RWPE2 (cell line): Measurements from ENCODE around the gene ABCB10.

Experiments
- ATAC-seq: fragments of 200-7000 bp; cut with Tn5 transposase; 3 replicates; pipeline ENCODE4 v1.9.1; 2021; ENCODE audit warnings: low read depth
- DNase-seq: peaks from one replicate; pipeline ENCODE4 v3.0.0-alpha.2; 2020; ENCODE audit warnings: low spot score
- H3K27ac ChIP-seq: fragments of 450-650 bp; 2 replicates; pipeline ENCODE4 v1.5.1; 2017; ENCODE audit warnings: mild to moderate bottlenecking; ENCODE audit not compliant: poor library complexity, severe bottlenecking
- H3K27me3 ChIP-seq: fragments of 250-450 bp; sonication (Bioruptor Pico); 2 replicates; pipeline ENCODE4 v1.5.1; 2021; ENCODE audit warnings: mild to moderate bottlenecking, moderate library complexity; ENCODE audit not compliant: insufficient read depth, poor library complexity, severe bottlenecking
- H3K36me3 ChIP-seq: fragments of 250-450 bp; sonication (Bioruptor Pico); 2 replicates; pipeline ENCODE4 v1.5.1; 2020; ENCODE audit warnings: low read depth, mild to moderate bottlenecking, moderate library complexity
- H3K4me1 ChIP-seq: fragments of 250-450 bp; sonication (Bioruptor Pico); 2 replicates; pipeline ENCODE4 v1.5.1; 2021; ENCODE audit warnings: mild to moderate bottlenecking, moderate library complexity; ENCODE audit not compliant: insufficient read depth, poor library complexity, severe bottlenecking
- H3K4me3 ChIP-seq: fragments of 250-450 bp; sonication (Bioruptor Pico); 2 replicates; pipeline ENCODE4 v1.5.1; 2021; ENCODE audit warnings: mild to moderate bottlenecking, moderate library complexity; ENCODE audit not compliant: severe bottlenecking
- H3K9me3 ChIP-seq: fragments of 250-450 bp; sonication (Bioruptor Pico); 2 replicates; pipeline ENCODE4 v1.5.1; 2021; ENCODE audit warnings: mild to moderate bottlenecking, moderate library complexity; ENCODE audit not compliant: severe bottlenecking
- CTCF ChIP-seq: fragments of 450-650 bp; IDR thresholded peaks from one replicate; pipeline ENCODE4 v1.5.1; 2017; ENCODE audit warnings: mild to moderate bottlenecking, moderate library complexity; ENCODE audit not compliant: poor library complexity, severe bottlenecking

ABCB10 gene

GRCh38 chr1:229558460-229559335 is at the start of gene ABCB10:
ABCB10 (minus strand) TSS chr1:229558707; CDS start chr1:229558652, 55 bp downstream.
- ATAC-seq (peak; percentile 86), DNase-seq (peak; percentile 75)
- TF ChIP-seq CTCF: peak; percentile 58
- peak within 1 kb of the TSS; percentile 95 for H3K4me3 ChIP-seq
- H3K9me3 ChIP-seq: no peaks in the 10 kb centered on the region
- H3K27me3 ChIP-seq: no peaks in the 10 kb centered on the region
- no peaks in the 10 kb centered on the region for H3K36me3 ChIP-seq
- H3K4me1 ChIP-seq: no peaks in the 10 kb centered on the region
- peak within 1 kb of the TSS; percentile 52 for H3K27ac ChIP-seq

- H3K4me1 ChIP-seq: no peaks in the 10 kb centered on the region
- no peak for TF ChIP-seq CTCF
- DNase-seq (no peak), ATAC-seq (no peak)
- no peaks in the 10 kb centered on the region for H3K9me3 ChIP-seq
- no peak overlapping the region for H3K27ac ChIP-seq
- H3K27me3 ChIP-seq: no peaks in the 10 kb centered on the region
- no peak overlapping the region for H3K4me3 ChIP-seq
- peaks cover 11% of the 10 kb centered on the region for H3K36me3 ChIP-seq
These were observed 48.9 kb upstream of the ABCB10 start for GRCh38 chr1:229607370-229607769.

- H3K36me3 ChIP-seq: 0 out of 2 replicates have a peak, but pooled peaks cover 3% of the 10 kb centered on the region
These were observed 45.0 kb upstream of the ABCB10 start for GRCh38 chr1:229603371-229604005.

GRCh38 chr1:229600229-229600628 is 41.7 kb upstream of the ABCB10 start:
- no peak for TF ChIP-seq CTCF
- ATAC-seq: no peak
- DNase-seq: no peak
- no peak overlapping the region for H3K4me3 ChIP-seq
- no peaks in the 10 kb centered on the region for H3K27me3 ChIP-seq
- H3K36me3 ChIP-seq: no peaks in the 10 kb centered on the region
- no peaks in the 10 kb centered on the region for H3K4me1 ChIP-seq
- H3K27ac ChIP-seq: no peak overlapping the region
- no peaks in the 10 kb centered on the region for H3K9me3 ChIP-seq

More at GRCh38 chr1:229603371-229604005, 45.0 kb upstream of the ABCB10 start:
- H3K9me3 ChIP-seq: no peaks in the 10 kb centered on the region
- no peaks in the 10 kb centered on the region for H3K27me3 ChIP-seq
- H3K4me3 ChIP-seq: no peak overlapping the region
- no peak for DNase-seq
- ATAC-seq: no peak
- H3K4me1 ChIP-seq: no peaks in the 10 kb centered on the region
- TF ChIP-seq CTCF: no peak
- no peak overlapping the region for H3K27ac ChIP-seq
